OCI-LY7 (cell line): ENCODE measurements around the gene MUCL1.

ENCODE experiments used
- EZH2phosphoT487 ChIP-seq: fragments of 200-600 bp; sonication (generic); IDR thresholded peaks from 2 replicates; pipeline ENCODE4 v1.6.1; 2018; ENCODE audit warnings: low read depth, borderline replicate concordance, mild to moderate bottlenecking, mixed run types, antibody characterized with exemption, low read length, moderate library complexity, mixed read lengths
- TF ChIP-seq, protein P1 (sequence below): fragments of 200-600 bp; sonication (generic); conservative IDR thresholded peaks from 2 replicates; pipeline ENCODE4 v1.5.1; 2014; ENCODE audit warnings: mild to moderate bottlenecking, antibody characterized with exemption, low read length, moderate library complexity, mixed read lengths

DNA sequence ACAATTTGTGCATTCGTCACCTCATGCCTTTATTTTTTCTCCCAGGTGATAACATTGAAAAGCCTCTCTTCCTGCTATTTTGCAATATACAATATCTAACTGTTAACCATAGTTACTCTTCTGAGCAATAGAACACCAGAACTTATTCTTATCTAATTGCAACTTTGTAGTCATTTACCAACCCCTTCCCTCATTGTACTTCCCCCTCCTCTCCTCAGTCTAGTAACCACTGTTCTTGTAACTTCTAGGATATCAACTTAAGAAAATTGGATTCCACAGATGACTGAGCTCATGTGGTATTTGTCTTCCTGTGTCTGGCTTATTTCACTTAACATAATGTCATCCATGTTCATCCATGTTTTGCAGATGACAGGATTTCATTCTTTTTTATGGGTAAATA lies 7.6 kb downstream of the MUCL1 start:
- TF ChIP-seq, protein P1, sequence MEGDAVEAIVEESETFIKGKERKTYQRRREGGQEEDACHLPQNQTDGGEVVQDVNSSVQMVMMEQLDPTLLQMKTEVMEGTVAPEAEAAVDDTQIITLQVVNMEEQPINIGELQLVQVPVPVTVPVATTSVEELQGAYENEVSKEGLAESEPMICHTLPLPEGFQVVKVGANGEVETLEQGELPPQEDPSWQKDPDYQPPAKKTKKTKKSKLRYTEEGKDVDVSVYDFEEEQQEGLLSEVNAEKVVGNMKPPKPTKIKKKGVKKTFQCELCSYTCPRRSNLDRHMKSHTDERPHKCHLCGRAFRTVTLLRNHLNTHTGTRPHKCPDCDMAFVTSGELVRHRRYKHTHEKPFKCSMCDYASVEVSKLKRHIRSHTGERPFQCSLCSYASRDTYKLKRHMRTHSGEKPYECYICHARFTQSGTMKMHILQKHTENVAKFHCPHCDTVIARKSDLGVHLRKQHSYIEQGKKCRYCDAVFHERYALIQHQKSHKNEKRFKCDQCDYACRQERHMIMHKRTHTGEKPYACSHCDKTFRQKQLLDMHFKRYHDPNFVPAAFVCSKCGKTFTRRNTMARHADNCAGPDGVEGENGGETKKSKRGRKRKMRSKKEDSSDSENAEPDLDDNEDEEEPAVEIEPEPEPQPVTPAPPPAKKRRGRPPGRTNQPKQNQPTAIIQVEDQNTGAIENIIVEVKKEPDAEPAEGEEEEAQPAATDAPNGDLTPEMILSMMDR = no peak
- no peak for TF ChIP-seq EZH2phosphoT487
